ENCODE measurements around the gene ZFP1. TPM values are rescaled to one million over a fixed set of nuclear protein-coding genes. Genes with fewer than 3 reads are reported as not detected.
"Not testable (repeated sequence)": the region's sequence is repeated elsewhere in the genome, so short reads cannot be mapped to it uniquely, and the experiment has no call there.

The ZFP1 gene
- polyA plus RNA-seq, 1 donor, result 11.9 TPM

DNA sequence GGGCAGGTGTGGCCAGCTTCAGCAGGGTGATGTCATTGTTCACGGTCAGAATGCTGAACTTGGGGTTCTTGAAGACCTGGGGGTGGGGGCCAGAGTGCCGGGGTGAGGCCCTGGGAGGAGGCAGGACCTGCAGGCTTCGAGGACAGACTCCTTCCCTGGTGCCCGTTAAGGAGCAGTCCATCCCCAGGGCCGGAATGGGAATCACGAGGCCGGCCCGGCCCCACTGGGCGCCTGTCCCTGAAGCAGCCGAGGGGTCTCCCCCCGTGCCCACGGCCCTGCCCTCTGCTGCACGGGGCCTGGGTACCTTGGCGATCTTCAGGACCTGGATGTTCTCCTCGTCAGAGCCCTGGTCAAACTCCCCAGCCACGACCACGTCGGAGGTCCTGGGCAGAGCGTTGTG, 57.1 kb downstream of the ZFP1 start:
- DNase-seq, result not testable (repeated sequence)

DNA sequence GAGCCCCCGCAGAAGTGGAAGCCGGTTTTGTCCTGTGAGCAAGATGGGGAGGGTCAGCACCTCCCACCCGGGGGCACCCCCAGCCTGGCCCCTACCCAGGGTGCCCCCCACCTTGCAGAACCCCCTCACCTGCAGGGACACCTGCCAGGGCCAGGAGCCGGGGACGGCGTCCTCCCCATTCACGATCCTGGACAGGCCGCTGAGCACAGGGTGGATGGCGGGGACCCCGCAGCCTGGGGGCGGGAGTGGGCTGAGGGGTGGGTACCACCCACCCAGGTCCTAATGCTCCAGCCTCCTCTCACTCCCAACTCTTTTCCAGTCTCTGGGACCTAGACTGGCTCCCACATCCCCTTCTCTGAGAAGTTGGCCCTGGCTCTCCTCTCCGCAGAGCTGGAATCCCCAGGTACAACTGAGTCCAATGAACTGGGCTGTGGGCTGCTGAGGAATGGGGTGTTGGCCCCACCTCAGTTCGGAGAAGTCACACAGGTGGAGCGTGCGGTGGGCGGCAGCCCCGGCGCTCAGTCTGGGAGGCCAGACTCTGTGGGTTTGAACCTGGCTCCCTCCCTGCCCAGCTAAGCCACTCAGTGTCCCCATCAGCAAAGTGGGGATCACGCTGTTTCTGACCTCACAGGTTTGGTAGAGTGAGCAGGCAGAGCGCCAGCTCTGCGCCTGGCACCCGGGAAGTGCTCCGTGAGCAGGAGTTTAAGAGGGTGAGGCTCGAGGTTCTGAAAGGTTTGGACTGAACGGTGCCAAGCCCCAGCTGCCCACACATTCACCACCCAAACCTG, 57.8 kb downstream of the ZFP1 start:
- DNase-seq, result not testable (repeated sequence)

DNA sequence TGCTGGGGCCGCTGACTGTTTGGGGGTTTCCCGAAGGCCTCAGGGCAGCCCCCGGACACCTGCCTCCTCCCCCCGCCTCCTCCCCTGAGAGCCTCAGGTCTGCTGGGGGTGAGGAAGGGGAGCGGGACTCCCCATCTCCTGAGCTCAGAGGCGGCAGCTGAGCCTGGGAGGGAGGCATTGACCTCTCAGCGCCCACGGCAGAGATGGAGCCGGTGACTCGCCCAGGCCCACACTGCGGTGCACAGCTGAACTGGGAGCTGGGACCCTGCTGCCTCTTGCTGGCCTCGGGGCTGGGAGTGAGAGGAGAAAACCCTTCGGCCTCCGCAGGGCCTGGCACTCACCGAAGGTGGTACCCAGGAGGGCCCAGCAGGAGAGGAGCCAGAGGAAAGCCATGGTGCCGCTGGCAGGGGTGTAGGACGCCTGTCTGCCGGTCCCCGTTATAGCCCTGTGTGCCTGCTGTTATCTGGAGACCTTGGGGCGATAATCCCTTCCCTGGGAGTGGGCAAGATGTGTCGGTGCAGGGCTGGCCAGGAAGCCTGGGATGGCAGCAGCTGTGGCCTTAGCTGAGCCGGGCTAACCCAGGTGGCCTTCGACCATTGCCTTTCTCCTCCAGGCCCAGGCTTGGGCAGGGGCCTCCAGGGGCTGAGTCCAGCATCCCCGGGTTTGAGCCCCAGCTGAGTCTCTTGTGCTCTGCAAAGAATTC, 58.6 kb downstream of the ZFP1 start, which contains the start of gene CTRB2:
TSS of gene CTRB2 (minus strand) at position 413 of the 703 bp plus-strand sequence. CDS start at position 393, 20 bp downstream.
- DNase-seq, result no peak

DNA sequence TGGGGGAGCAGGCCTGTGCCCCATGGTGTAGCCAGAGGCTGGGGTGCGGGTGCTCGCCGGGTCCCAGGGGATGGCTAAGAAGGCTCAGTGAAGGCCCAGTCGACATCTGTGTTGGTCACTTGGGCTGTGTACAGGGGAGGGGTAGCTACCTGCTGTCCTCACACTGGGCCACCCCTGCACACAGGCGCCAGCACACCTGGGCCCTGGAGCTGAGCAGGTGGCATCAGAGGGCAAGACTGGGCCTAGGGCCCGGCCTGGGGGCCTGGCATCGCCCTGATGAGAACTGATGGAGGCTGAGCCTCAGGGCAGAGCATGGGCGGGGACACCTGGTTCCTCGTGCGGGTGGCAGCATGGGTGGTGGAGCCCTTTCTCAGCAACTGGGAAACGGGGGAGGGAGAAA, 59.5 kb downstream of the ZFP1 start:
- DNase-seq, result no peak

DNA sequence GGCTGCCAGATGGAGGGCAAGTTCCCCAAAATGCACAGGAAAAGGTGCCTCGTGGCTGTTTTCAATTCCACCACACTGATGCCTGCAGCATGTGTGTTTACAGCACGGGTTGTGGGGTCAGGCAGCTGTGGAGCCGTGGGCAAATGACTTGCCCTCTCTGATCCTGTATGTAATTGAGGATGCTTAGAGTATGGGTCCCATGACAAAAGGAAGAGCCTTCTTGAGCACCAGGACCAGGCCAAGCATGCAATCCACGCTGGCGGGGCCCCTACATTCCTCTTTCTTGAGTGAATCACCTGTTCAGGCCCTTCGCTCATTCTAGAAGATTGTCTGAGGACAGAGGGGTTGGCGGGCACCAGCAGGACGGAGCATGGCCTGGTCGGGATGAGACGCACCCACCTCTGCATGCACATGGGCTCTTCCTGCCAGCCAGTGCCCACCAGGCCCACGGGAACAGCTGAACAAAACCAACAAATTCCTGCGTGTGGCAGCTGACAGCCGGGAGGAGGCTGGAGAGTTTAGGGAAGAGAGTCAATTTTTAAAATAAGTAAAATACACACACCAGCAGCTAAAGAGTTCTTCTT, 60.0 kb downstream of the ZFP1 start:
- DNase-seq, result no peak

DNA sequence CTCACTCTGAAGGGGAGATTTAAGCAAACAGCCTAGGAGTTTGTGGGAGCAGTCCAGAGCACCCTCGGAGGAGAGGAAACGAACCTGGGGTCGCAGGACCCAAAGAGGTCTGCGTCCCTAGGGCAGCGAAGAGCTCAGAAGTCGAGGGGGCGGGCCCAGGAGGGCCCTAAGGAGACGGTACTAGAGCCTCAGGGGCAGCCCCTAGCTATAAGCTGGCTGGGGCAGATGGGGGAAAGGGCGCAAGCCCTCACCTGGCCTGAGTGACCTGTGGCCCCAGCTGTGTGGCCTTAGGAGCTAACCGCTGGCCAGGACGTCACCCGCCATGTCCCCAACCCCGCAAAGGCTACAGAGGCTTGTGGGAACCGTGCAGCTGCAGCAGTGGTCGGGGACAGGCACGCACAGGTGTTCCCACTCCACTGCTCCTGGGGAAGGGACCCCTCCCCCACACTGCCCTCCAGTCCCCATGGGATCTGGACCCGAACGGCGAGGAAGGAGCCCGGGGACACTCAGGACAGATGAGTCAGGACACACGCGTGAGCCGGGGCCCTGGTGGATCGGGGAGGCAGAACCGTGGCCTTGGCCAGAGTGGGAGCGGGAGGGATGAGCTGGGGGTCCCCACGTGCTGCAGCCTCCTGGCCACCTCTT, 60.7 kb downstream of the ZFP1 start:
- DNase-seq, result no peak

DNA sequence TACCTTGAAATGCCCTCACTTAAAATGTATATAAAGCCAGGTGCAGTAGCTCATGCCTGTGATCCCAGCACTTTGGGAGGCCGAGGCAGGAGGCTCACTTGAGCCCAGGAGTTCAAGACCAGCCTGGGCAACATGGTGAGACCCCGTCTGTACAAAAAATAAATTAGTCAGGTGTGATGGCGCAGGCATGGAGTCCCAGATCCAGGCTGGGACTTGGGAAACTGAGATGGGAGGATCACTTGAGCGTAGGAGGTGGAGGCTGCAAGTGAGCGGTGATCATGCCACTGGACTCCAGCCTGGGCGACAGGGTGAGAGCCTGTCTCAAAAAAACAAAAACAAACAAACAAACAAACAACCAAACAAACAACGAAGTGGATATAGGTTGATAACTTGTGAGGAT, 61.2 kb downstream of the ZFP1 start:
- not testable (repeated sequence) for DNase-seq

DNA sequence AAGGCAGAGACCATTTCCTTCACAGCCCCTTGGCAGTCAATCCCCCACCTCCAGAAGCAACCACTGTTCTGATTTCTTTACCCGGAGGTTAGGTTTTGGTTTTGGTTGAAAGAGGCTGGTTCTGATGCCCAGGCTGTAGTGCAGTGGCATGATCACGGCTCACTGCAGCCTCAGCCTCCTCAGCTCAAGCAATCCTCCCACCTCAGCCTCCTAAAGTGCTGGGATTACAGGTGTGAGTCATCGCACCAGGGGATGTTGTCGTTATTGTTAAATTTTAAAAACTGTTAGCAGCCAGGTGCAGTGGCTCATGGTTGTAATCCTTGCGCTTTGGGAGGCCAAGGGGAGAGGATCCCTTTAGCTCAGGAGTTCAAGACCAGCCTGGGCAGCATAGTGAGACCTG, 61.6 kb downstream of the ZFP1 start:
- no peak for DNase-seq

DNA sequence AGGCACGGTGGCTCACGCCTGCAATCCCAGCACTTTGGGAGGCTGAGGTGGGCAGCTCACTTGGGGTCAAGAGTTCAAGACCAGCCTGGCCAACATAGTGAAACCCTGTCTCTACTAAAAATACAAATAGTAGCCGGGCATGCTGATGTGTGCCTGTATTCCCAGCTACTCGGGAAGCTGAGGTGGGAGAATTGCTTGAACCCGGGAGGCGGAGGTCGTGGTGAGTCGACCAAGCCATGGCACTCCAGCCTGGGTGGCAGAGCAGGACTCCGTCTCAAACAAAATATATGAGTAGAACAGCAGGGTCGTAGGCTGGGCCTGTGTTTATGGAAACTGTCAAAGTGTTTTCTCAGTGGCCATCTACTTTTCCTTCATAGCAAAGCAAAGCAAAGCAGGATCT, 63.0 kb downstream of the ZFP1 start:
- DNase-seq, result not testable (repeated sequence)

DNA sequence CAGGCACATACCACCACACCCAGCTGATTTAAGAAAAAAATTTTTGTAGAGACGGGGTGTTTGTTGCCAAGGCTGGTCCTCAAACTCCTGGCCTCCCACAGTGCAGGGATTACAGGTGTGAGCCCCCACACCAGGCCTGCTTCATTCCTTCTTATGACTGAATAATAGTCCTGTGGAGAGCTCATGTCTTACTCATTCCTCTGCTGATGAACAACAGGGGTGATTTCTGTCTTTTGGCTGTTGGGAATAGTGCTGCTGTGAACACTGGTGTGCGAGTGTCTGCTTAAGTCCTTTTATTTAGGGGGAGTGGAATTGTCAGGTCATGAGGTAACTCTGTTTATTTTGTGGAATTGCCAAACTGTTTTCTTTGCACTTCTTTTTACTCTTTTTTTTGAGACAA, 67.8 kb downstream of the ZFP1 start:
- no peak for DNase-seq

DNA sequence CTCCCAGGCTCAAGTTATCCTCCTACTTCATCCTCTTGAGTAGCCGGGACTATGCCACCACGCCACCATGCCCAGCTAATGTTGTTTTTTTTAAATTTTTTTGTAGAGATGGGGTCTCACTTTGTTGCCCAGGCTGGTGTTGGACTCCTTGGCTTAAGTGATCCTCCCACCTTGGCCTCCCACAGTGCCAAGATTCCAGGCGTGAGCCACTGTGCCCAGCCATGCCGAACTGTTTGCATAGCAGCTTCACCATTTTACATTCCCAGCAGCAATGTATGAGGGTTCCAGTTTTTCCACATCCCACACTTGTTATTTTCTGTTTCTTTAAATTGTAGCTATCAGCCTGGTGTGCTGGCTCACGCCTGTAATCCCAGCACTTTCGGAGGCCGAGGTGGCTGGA, 68.3 kb downstream of the ZFP1 start:
- DNase-seq, result no peak

DNA sequence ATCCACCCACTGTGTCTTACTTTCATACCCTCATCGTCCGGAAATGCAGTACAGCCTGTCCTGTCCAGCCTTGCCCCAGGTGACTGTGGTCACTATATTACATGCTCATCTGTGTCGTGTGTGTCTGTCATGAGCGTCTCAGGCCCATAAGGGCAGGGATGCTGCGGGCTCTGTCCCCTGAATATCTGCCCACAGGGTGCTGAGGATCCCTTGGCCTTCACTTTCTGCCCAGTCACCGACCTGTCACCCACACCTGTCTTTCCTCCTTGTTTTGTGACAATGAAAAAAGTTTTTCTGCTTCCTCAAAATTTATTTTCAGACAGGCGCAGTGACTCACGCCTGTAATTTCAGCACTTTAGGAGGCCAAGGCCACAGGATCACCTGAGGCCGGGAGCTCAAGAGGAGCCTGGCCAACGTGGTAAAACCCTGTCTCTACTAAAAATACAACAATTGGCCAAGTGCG, 69.1 kb downstream of the ZFP1 start:
- no peak for DNase-seq

DNA sequence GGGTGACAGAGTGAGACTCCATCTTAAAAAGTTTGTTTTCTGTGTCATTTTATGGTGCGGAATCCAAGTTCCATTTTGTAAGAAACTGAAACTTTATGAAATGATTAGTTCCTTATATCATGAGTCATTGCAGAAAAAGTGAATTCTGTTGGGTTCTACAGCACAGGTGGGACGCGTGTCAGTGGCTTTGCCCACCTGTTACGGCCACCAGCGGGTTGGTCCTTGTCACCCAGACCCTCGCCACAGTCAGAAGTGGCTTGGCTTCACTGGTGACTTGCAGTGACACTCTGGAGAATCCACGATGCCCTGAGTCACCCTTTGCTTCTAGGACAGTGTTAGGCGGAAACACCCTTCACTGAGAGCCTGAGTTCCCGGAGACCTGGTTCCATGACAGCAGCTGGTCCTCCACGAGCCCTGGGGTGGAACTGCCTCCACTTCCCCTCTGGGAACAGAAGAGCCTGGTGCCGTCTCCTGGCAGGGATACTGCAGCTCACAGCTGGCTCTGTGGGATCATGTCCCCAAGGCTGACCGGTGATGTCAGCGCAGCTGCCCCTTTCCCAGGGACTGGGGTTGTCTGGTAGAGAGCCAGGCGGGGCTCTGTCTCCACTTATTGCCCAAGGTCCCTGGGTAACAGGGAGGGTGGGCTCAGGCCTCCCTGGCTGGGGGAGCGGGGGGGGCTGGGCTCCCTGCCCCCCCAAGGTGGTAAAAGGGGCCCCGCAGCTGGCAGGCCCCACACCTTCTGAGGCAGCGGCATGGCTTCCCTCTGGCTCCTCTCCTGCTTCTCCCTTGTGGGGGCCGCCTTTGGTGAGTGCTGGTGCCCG, 70.1 kb downstream of the ZFP1 start, which contains the start of gene CTRB1:
TSS of gene CTRB1 (plus strand) at position 733 of the 821 bp plus-strand sequence. CDS start at position 753, 20 bp downstream.
- no peak for DNase-seq

DNA sequence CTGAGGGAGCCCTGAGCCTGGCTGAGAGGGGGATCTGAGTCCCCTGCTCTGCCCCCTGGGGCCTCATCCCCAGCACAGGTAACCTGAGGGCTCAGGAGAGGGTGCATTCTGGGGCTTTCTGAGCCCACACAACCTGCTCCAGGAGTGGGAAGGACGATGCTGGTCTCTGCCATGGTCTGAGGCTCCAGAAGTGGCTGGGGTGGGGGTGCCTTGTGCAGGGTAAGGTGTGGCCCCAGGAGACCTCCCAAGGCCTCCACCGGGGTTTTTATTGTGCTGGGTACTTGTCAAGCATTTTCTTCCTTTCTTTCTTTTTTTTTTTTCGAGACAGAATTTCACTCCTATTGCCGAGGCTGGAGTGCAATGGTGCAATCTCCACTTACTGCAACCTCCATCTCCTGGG, 70.8 kb downstream of the ZFP1 start:
- DNase-seq, result no peak

DNA sequence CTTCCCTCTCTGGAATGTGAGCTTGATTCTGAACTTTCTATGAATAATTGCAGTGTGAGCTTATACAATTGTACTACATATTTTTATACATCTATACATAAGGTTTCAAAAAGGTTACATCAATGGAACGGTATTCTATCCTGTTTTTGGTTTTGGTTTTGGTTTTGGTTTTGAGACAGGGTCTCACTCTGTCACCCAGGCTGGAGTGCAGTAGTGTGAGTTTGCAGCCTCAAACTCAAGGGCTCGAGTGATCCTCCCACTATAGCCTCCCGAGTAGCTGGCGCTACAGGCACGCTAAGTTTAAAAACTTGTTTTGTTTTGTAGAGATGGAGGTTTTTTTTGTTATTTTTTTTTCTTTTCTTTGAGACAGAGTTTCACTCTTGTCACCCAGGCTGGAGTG, 71.5 kb downstream of the ZFP1 start:
- DNase-seq, result no peak

Other genes starting within 250 kb of the ZFP1 start
- gene WDR59, start 163.4 kb upstream of the ZFP1 start, polyA plus RNA-seq (ENCODE audit: insufficient read length), result 58.0 TPM
- 53.4 TPM for gene ZNRF1, start 149.5 kb upstream of the ZFP1 start, polyA plus RNA-seq (ENCODE audit: insufficient read length)
- gene LDHD, start 31.7 kb upstream of the ZFP1 start, polyA plus RNA-seq (ENCODE audit: insufficient read length), result 3.7 TPM
- 0.23 TPM for gene CTRB2, start 58.6 kb downstream of the ZFP1 start, polyA plus RNA-seq (ENCODE audit: insufficient read length)
- 0.15 TPM for gene CTRB1, start 70.5 kb downstream of the ZFP1 start, polyA plus RNA-seq (ENCODE audit: insufficient read length)
- 69.4 TPM for gene BCAR1, start 103.1 kb downstream of the ZFP1 start, polyA plus RNA-seq (ENCODE audit: insufficient read length)

Data from hindlimb muscle (tissue), 1 donor.